ENCODE data around the gene TENT5C. TPM values are rescaled to one million over a fixed set of nuclear protein-coding genes. Genes with fewer than 3 reads are reported as not detected.

TENT5C gene
- total and polyA plus RNA-seq, 2 of the 13 experiments (the other 11 are each of a cell fraction or from before 2014, with no cell fraction given) = 0.02 to 0.38 TPM

- POLR2A ChIA-PET = no interaction called here
- Histone ChIP-seq H3K27me3 (ENCODE audit: control insufficient read depth in 1 of 2, insufficient read depth in 2 of 2, low read length in 2 of 2) (no peaks in the 10 kb centered on the region), H4K20me1 (ENCODE audit: insufficient read depth, low read length) (no peaks in the 10 kb centered on the region), H3K27ac (ENCODE audit: extremely low read length, insufficient read depth, low read length) (no peak overlapping the region), H3K4me1 (ENCODE audit: insufficient read depth, low read length) (no peaks in the 10 kb centered on the region), H3K9ac (ENCODE audit: insufficient read depth, low read depth, low read length) (no peak overlapping the region), H3K36me3 (replicated peaks in 1 of 2; ENCODE audit: control insufficient read depth in 1 of 2, insufficient read depth in 2 of 2, low read length in 2 of 2) (no peaks in the 10 kb centered on the region), H3K4me2 (ENCODE audit: low read depth, low read length) (no peak overlapping the region), H2AFZ (ENCODE audit: low read length) (no peak overlapping the region), H3K4me3 (replicated peaks in 1 of 3; ENCODE audit: insufficient read depth in 1 of 3, low read depth in 2 of 3, low read length in 3 of 3) (no peak overlapping the region), H3K79me2 (ENCODE audit: insufficient read depth, low read length) (no peaks in the 10 kb centered on the region), H3K9me3 (ENCODE audit: low read length) (no peaks in the 10 kb centered on the region)
- DNase-seq (ENCODE audit: low spot score) (no peak), ATAC-seq (no peak), FAIRE-seq (no peak)
- in situ Hi-C loops (cut with HindIII; ENCODE audit: extremely low pct_ligation_motif_present, low pct_unique_long_range_greater_than_20kb) = no loop called here
- BruUV-seq (replicated peaks) = no TSS peak
- WGBS (ENCODE audit: low lambda C conversion rate) = 48% methylated on average over 3 of the region's 3 CpGs
- CTCF ChIA-PET (ENCODE audit: low intra/inter-chr PET ratio, low total read pairs) = no interaction called here
- intact Hi-C loops (cut with micrococcal nuclease; ENCODE audit: unreplicated experiment) = no loop called here
- TF ChIP-seq, protein P1, sequence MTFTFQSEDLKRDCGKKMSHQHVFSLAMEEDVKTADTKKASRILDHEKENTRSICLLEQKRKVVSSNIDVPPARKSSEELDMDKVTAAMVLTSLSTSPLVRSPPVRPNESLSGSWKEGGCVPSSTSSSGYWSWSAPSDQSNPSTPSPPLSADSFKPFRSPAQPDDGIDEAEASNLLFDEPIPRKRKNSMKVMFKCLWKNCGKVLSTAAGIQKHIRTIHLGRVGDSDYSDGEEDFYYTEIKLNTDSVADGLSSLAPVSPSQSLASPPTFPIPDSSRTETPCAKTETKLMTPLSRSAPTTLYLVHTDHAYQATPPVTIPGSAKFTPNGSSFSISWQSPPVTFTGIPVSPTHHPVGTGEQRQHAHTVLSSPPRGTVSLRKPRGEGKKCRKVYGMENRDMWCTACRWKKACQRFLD (CRISPR knock-in tag; IDR thresholded peaks at IDR 0.05; ENCODE audit: borderline replicate concordance) = no peak
- TF ChIP-seq, protein P2, sequence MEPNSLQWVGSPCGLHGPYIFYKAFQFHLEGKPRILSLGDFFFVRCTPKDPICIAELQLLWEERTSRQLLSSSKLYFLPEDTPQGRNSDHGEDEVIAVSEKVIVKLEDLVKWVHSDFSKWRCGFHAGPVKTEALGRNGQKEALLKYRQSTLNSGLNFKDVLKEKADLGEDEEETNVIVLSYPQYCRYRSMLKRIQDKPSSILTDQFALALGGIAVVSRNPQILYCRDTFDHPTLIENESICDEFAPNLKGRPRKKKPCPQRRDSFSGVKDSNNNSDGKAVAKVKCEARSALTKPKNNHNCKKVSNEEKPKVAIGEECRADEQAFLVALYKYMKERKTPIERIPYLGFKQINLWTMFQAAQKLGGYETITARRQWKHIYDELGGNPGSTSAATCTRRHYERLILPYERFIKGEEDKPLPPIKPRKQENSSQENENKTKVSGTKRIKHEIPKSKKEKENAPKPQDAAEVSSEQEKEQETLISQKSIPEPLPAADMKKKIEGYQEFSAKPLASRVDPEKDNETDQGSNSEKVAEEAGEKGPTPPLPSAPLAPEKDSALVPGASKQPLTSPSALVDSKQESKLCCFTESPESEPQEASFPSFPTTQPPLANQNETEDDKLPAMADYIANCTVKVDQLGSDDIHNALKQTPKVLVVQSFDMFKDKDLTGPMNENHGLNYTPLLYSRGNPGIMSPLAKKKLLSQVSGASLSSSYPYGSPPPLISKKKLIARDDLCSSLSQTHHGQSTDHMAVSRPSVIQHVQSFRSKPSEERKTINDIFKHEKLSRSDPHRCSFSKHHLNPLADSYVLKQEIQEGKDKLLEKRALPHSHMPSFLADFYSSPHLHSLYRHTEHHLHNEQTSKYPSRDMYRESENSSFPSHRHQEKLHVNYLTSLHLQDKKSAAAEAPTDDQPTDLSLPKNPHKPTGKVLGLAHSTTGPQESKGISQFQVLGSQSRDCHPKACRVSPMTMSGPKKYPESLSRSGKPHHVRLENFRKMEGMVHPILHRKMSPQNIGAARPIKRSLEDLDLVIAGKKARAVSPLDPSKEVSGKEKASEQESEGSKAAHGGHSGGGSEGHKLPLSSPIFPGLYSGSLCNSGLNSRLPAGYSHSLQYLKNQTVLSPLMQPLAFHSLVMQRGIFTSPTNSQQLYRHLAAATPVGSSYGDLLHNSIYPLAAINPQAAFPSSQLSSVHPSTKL (CRISPR knock-in tag; IDR thresholded peaks at IDR 0.05) = no peak
- TF ChIP-seq KDM1A (CRISPR knock-in tag; IDR thresholded peaks at IDR 0.05) (no peak), ZGPAT (CRISPR knock-in tag; IDR thresholded peaks at IDR 0.05) (no peak), MLXIP (CRISPR knock-in tag; IDR thresholded peaks at IDR 0.05; ENCODE audit: borderline replicate concordance) (no peak), JUND (CRISPR knock-in tag; IDR thresholded peaks at IDR 0.05) (no peak), PPARG (CRISPR knock-in tag; conservative IDR thresholded peaks at IDR 0.05) (no peak), MEIS2 (CRISPR knock-in tag; IDR thresholded peaks at IDR 0.05) (no peak), ZNF577 (CRISPR knock-in tag; IDR thresholded peaks at IDR 0.05; ENCODE audit: borderline replicate concordance, low read depth) (no peak), RXRB (CRISPR knock-in tag; IDR thresholded peaks at IDR 0.05; ENCODE audit: borderline replicate concordance) (no peak), ZNF180 (CRISPR knock-in tag; IDR thresholded peaks at IDR 0.05; ENCODE audit: borderline replicate concordance, low read depth) (no peak)
- TF ChIP-seq, protein P3, sequence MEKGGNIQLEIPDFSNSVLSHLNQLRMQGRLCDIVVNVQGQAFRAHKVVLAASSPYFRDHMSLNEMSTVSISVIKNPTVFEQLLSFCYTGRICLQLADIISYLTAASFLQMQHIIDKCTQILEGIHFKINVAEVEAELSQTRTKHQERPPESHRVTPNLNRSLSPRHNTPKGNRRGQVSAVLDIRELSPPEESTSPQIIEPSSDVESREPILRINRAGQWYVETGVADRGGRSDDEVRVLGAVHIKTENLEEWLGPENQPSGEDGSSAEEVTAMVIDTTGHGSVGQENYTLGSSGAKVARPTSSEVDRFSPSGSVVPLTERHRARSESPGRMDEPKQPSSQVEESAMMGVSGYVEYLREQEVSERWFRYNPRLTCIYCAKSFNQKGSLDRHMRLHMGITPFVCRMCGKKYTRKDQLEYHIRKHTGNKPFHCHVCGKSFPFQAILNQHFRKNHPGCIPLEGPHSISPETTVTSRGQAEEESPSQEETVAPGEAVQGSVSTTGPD (CRISPR knock-in tag; IDR thresholded peaks at IDR 0.05) = no peak
These were observed 35.7 kb downstream of the TENT5C start for GRCh38 chr1:117641536-117641935.

Data from HepG2 (cell line).